Erythroblast (primary cell): ENCODE data around the gene KRT76.

ENCODE experiments used
- DNase-seq, 2 experiments: peaks; one replicate each; lab custom pipeline; 2025; lab: John Stamatoyannopoulos, UW
- GATA1 ChIP-seq: IDR thresholded peaks from 2 replicates; pipeline ENCODE4 v1.6.1; 2011; ENCODE audit warnings: low read depth, mild to moderate bottlenecking, control low read depth, low read length, moderate library complexity
- POLR2A ChIP-seq: IDR thresholded peaks from 2 replicates; pipeline ENCODE4 v1.6.1; 2011; ENCODE audit warnings: mild to moderate bottlenecking, low read length

The KRT76 gene

DNA sequence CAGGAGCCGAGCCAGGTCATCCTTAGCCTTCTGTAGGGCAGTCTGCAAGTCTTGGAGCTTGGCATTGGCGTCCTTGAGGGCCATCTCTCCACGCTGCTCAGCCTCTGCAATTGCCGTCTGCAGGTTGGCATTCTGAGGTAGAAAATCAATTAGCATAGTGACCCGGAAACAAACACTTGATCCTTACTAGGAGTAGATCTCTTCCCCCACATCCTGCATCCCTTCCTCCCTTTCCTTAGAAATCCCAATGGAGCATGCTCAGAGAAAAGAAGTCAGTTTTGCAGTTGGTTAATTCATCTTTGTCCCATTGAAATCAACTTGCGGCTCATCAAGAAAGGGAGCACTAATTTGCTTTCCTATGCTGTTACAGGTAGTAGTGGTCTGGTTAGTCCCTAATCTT lies 6.1 kb downstream of the KRT76 start:
- TF ChIP-seq POLR2A (no peak), GATA1 (no peak)

DNA sequence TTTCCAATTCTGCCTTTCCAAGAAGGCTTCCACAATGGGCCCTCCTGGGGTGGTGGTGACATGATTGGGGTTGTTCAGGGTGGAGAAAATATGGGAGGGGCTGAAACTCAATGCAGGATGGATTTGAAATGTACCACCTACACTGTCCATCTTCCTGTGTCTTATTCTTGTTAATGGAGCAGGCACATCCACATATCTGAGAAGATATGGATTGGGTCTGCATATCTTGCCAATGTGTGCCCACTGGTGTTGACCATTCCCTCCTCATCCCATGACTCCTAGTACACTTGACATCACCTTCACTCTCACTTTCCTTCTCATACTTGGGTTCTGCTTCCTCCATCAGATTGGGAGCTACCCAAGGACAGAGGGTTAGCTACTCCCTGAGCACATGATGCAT lies 7.2 kb downstream of the KRT76 start:
- DNase-seq, result no peak
- TF ChIP-seq GATA1 (no peak), POLR2A (no peak)

More for the DNA sequence above, 6.1 kb downstream of the KRT76 start:
- DNase-seq, result no peak

DNA sequence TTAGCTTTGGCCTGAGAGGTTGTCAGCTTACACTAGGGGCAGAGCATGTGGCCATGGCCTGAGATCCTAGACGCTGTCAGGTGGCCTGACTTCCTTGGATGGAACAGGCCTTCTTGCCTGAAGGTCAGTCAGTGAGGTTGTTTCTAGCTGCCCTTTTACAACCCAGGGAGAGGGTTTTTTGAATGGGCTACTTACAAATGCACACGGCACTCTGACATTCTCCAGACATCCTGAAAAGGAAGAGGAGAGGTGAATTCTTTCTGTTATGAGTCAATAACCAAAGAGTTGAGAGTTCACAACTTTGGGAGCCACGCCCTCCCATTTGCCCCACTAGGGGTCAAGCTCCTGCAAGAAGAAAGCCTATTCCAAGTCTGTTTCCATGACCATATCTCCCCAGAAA lies 7.8 kb downstream of the KRT76 start:
- DNase-seq, result no peak

DNA sequence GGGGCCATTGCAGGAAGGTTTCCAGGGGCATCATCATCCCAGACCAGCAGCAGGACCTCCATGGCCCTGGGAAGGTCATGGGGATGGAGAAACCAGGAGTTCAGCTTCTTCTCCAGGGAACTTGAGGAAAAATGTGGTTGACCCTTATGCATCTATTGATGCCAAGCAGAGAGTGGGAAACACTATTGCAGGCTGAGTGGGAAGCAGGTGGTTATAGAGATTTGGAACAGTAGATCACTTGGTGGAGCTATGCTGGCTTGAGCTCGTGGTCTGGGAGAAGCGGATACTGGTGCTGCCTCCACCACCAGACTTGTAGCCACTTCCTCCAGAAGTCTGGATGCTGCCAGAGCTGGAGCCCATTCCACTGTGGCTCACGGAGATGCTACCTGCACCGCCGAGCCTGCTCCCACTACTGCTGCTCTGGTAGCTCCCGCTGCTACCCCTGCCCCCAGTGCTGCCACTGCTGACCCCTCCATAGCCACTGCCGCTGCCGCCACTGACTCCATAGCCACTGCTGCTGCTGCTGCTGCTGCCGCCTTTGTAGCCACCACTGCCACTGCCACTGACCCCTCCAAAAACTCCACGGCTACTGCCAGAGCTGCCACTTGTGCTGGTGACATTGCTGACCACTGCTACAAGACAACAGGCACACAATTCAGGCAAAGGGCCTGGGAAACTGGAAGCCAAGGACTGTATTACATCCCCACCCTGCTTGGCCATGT lies 8.5 kb downstream of the KRT76 start:
- DNase-seq, result no peak
- no peak for TF ChIP-seq GATA1
- no peak for TF ChIP-seq POLR2A

More for the DNA sequence above, 7.8 kb downstream of the KRT76 start:
- TF ChIP-seq GATA1, result no peak
- TF ChIP-seq POLR2A, result no peak

DNA sequence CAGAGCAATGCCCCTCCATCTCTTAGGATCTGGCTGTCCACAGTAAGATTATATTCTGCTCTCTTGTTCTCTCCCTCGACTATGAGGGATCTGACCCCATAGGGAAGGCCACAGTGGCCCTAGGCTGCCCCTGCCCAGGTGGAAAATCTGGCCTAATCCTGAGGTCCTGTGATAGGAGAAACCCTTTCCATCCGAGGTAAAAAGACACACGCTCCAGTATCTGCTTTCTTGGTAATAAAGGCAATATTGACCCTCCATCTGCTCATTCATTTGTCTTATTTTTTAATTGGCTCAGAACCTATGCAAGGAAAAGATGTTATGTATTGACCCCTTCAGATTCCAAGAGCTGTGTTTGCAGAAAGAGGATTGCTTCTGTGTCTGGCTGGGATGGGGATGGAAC lies 9.7 kb downstream of the KRT76 start:
- no peak for DNase-seq
- TF ChIP-seq GATA1, result no peak
- no peak for TF ChIP-seq POLR2A

DNA sequence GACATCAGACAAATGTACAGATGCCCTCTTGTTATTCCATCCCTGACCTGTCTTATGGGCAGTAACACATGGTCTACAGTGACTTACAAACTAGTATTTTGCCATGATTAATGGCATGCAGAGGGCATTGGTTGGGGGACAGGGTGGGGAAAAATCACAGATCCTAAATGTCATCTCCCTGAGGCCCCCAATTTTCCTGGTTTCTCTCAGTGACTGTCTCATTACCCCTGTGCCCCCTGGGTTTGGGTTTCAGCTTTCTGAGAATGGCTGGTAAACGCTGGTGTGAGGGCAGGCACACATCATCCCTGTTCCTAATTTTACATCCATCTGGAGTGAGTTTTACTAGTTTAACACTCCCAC lies 10.1 kb downstream of the KRT76 start:
- no peak for TF ChIP-seq GATA1
- TF ChIP-seq POLR2A, result no peak
- DNase-seq, result no peak

DNA sequence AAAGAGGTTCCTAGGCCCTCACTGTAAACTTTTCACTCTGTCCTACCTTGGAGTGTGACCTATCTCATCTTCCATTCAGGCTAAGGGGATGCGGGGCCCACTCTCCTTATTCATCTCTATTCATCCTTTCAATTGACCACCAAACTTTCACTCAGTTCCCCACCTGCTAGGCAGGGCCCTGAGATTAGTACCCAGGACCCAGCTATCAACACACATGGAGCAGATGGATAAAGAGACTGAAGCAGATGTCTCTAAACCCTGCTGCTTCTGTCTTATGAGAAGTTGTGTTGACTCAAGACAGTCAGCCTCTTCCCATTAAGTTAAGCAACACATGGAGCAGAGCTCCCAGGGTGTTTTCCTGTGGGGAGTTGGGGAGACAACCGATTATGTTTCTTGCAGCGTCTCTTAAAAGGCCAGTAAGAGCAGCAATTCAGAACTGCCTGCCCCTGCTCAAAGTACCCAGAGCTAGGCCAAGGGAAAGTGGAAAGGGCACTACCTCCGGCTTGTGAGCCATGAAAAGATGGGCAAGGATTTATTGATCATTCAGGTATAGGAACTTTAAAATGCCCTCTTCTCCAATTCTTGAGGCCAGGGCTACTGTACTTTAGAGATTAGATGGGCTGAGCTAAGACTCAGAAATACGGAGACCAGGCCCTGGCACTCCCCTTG lies 10.7 kb downstream of the KRT76 start:
- TF ChIP-seq POLR2A, result no peak
- TF ChIP-seq GATA1, result no peak
- no peak for DNase-seq

DNA sequence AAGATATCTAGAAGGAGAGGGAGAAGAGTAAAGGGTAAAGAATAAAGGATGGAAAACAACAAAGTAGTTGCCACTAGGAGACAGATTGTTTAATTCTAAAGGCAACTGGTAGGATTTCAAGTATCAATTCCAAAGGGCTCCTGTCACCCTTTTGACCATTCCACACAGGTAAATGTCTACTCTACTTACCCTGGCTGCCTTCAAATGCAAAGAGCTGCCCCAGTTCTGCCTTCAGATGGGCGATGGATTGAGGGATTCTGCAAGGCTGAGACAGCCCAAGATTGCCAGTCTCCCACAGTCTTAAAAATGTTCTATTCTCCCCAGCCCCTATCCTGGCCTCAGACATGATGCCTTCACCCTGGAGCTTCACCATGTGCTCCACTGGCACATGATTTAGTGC lies 11.4 kb downstream of the KRT76 start:
- DNase-seq, result no peak
- TF ChIP-seq GATA1 (no peak), POLR2A (no peak)

DNA sequence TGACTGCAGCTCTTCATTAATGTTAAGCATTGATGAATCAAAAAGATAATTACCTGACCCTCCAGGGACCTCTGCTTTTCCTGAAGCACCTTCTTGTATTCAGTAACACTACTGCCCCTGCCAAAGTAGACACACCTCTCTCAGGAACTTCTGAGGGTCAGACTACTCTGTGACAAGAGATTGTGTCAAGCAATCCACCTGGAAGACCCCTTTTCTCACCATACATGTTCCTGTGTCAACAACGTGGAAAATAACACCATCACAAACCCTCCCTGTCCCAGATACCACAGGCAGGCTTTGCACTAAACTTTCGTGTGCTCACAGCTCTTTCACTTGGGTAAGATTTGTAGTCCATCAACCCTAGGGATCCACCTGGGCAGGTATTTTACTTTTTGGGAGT lies 13.2 kb downstream of the KRT76 start:
- TF ChIP-seq POLR2A (no peak), GATA1 (no peak)
- no peak for DNase-seq

DNA sequence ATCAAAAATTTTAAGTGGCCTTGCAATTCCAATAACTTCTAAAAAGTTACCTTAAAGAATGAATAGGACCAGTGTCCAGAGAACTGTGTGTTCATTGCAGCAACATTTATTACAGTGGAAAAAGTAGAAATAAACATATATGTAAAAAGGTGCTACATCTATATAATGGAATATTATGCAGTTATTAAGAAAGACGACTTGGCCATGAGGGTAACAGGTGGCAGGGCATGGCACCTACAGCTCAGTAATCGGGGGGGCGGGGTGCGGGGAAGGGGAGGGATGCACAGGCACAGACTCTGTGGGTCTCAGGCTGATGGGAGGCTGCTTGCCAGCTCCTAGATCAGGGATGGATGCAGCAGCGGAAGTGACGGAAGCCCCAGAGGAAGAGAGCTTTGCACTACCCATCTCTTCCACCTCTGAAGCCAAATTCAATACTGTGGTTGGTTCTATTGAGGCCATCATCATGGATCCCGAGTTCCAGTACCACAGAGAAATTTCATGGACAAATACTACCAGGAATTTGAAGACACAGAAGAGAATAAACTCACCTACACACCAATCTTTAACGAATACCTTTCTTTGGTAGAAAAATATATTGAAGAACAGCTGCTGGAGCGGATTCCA lies 14.0 kb downstream of the KRT76 start:
- no peak for TF ChIP-seq GATA1
- DNase-seq, result no peak

DNA sequence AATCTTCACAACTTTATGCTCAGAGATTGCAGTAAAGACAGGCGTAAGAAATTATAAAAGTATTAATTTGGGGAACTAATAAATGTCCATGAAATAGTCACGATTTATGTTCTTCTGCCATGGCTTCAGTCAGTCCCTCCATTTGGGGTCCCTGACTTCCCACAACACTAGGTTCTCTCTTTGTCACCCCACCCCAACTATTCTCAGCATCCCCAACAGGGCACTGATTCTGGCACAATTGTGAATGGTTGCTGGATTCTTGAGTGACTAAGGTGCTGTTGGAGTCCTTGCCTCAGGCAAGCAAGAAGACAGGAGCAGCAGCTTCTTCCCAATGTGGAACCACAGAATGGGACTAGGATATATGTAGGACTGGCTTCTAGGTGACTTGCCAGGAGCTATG lies 15.3 kb downstream of the KRT76 start:
- no peak for DNase-seq
- TF ChIP-seq GATA1, result no peak
- TF ChIP-seq POLR2A, result no peak

DNA sequence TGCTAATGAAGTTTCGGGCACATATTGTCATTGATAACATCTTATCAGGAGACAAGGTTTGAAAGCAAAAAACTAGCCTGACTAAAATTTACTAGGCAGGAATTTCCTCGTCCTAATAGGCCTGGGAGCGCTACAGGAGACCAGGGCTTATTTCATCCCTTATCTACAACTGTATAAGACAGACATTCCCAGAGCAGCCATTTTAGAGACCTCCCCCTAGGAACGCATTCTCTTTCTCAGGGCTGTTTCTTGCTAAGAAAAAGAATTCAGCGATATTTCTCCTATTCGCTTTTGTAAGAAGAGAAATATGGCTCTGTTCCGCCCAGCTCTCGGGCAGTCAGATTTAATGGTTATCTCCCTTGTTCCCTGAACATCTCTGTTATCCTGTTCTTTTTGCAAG lies 15.9 kb downstream of the KRT76 start:
- DNase-seq, result peak in 1 of 2 experiments; percentile 16

DNA sequence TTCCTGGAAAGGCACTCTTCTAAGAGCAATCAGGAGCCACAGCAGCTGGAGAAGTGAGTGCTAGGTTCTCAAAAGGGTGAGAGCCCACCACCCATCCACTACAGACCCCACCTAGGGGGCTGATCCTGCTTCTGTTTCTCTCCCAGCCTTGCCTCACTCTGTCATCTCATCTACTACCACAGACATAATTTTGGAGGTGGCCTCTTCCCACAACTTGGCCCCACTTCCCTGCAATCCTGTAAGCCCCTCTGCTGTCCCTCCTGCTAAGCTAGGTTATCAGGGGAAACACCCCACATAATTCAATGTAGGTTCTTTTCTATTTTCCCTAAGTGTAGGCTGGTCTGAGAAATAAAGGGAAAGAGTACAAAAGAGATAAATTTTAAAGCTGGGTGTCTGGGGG lies 16.5 kb downstream of the KRT76 start:
- no peak for TF ChIP-seq GATA1
- no peak for TF ChIP-seq POLR2A
- DNase-seq, result no peak

DNA sequence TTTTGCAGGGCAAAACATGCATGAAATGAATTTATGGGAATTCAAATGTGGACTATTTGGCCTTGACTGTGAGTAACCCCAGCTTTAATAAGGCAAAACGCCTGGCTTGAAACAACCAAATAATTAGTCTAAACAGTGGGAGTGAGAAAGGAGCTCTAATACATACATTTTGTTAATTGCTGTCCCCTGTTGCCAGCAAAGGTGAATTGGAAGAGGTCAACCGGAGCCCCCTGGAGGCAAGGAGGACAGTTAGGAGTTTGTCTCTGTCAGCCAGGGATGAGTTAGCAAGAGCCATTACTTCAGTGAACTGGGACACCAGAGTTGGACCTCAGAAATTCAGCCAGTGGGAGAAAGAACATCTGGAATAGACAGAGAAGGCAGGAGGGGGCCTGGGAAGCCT lies 17.4 kb downstream of the KRT76 start:
- TF ChIP-seq GATA1 (no peak), POLR2A (no peak)
- peak; percentile 13 to 34 for DNase-seq
